Measurements from ENCODE around the gene ZBBX. TPM values are rescaled to one million over a fixed set of nuclear protein-coding genes. Genes with fewer than 3 reads are reported as not detected.

The ZBBX gene
- total RNA-seq, 4 donors from 2014 or later: 0.52 to 8.8 (median 1.9) TPM

DNA sequence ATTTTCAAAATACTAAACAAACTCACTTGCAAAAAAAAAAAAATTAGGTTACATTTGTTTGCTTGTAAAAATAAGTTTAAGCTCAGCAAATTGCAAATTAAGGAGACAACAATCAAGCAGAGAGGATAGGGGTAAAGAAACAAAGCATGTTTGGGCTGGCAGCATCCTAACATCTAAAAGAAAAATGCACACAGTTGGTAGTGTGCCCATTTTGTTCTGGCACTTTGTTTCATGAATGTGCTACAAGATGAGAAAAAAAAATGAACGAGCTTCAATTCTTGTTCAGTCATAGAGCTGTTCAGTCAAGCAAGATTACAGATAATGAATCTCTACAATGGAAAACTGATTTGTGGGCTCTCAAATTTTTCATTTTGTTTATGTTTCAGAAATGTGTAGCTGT lies 17.7 kb upstream of the ZBBX start:
- no peak for DNase-seq
- no peaks in the 10 kb centered on the region for H3K36me3 ChIP-seq
- no peak overlapping the region for H3K4me3 ChIP-seq
- peaks cover 0 to 3% of the 10 kb centered on the region in 2 donors for H3K27me3 ChIP-seq
- no peaks in the 10 kb centered on the region for H3K4me1 ChIP-seq
- TF ChIP-seq, protein P1, sequence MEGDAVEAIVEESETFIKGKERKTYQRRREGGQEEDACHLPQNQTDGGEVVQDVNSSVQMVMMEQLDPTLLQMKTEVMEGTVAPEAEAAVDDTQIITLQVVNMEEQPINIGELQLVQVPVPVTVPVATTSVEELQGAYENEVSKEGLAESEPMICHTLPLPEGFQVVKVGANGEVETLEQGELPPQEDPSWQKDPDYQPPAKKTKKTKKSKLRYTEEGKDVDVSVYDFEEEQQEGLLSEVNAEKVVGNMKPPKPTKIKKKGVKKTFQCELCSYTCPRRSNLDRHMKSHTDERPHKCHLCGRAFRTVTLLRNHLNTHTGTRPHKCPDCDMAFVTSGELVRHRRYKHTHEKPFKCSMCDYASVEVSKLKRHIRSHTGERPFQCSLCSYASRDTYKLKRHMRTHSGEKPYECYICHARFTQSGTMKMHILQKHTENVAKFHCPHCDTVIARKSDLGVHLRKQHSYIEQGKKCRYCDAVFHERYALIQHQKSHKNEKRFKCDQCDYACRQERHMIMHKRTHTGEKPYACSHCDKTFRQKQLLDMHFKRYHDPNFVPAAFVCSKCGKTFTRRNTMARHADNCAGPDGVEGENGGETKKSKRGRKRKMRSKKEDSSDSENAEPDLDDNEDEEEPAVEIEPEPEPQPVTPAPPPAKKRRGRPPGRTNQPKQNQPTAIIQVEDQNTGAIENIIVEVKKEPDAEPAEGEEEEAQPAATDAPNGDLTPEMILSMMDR (IDR thresholded peaks at IDR 0.05): no peak
- TF ChIP-seq POLR2A (IDR thresholded peaks at IDR 0.05): no peak
- intact Hi-C loops (cut with DNase I; ENCODE audit: low total_unique reads): no loop called here
- H3K9me3 ChIP-seq: no peaks in the 10 kb centered on the region
- H3K27ac ChIP-seq: no peak overlapping the region

DNA sequence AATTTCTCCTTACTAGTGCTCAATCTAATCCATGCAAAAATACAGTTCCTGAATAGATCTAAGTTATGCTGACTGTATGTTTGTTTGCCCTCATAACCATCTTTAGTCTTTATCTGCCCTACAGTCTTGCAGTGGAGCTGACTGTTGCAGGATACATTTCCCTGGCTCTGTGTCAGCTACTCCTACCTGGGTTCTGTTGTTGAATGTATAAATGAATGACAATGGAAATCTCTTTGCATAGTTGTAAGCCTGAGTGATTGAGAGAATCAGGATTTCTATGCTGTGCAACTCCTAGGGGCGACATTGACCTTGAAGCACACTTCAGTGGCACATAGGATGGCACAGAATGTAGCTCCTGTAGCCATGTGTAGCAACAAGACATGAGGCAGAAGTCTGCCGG lies 16.0 kb upstream of the ZBBX start:
- H3K27ac ChIP-seq: no peak overlapping the region
- no peak for TF ChIP-seq POLR2A (IDR thresholded peaks at IDR 0.05)
- TF ChIP-seq, protein P1 (IDR thresholded peaks at IDR 0.05): no peak
- DNase-seq: no peak
- intact Hi-C loops (cut with DNase I; ENCODE audit: low total_unique reads): no loop called here
- no peaks in the 10 kb centered on the region for H3K9me3 ChIP-seq
- peaks cover 0 to 3% of the 10 kb centered on the region in 2 donors for H3K27me3 ChIP-seq
- no peak overlapping the region for H3K4me3 ChIP-seq
- H3K36me3 ChIP-seq: no peaks in the 10 kb centered on the region
- no peaks in the 10 kb centered on the region for H3K4me1 ChIP-seq

DNA sequence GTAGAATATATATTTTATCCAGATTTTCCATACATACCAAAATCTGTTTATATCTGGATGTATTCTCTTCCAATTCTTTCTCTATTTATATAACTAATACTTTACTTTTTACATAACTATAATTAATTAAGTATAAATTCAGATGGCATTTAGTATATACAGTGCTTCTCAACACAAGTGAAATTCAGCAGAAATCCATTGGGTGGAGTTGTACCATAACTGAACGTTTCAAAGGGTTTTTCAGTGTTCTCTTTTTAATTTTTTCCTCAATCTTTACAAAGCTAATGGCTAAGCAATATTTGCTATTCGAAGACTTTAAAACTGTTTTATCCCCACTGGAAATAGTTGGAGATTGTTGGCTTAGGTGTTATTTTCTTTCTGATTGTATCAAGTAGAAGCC lies 13.9 kb upstream of the ZBBX start:
- TF ChIP-seq, protein P1 (IDR thresholded peaks at IDR 0.05): no peak
- no peak for TF ChIP-seq POLR2A (IDR thresholded peaks at IDR 0.05)
- no peak for DNase-seq
- Histone ChIP-seq H3K4me3 (no peak overlapping the region), H3K9me3 (no peaks in the 10 kb centered on the region), H3K27me3 (peaks cover 0 to 3% of the 10 kb centered on the region in 2 donors), H3K27ac (no peak overlapping the region), H3K36me3 (no peaks in the 10 kb centered on the region), H3K4me1 (no peaks in the 10 kb centered on the region)
- intact Hi-C loops (cut with DNase I; ENCODE audit: low total_unique reads): no loop called here

DNA sequence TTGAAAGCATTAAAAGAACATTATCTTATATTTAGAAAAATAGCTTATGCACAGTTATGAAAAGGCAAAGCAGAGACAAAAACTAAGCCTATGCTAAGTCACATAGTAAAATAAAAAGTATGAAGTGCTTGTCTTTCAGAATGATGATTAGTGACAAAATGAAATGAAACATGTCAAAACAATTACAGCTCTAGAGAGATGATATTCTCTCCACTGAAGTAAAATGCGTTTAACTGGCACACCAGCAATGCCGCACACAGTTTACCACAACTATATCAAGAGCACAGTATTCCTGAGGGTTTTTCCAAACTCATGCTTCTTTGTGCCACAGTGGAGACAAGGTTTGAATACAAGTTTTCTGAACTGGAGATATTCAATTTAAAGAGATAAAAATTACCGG lies 2.1 kb upstream of the ZBBX start:
- Histone ChIP-seq H3K27ac (no peak overlapping the region), H3K27me3 (no peaks in the 10 kb centered on the region), H3K36me3 (no peaks in the 10 kb centered on the region), H3K9me3 (no peaks in the 10 kb centered on the region), H3K4me1 (no peaks in the 10 kb centered on the region), H3K4me3 (no peak overlapping the region)
- intact Hi-C loops (cut with DNase I; ENCODE audit: low total_unique reads): no loop called here
- no peak for DNase-seq
- TF ChIP-seq POLR2A (IDR thresholded peaks at IDR 0.05): no peak
- TF ChIP-seq, protein P1 (IDR thresholded peaks at IDR 0.05): no peak

DNA sequence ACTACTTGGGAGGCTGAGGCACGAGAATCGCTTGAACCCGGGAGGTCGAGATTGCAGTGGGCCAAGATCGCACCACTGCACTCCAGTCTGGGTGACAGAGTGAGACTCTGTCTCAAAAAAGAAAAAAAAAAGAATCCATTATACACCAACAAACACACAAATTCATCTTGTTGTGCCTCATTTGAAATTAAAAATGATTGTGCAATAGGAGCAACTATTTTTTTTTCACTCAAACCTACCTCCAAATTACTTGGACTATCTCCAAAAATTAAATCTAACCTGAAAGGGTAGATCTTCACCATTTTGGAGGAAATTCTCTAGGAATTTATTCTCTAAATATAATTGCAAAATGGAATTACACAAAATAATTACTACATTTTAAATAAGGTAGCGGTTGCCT lies 4.6 kb downstream of the ZBBX start:
- no peak overlapping the region for H3K27ac ChIP-seq
- no peak for DNase-seq
- H3K36me3 ChIP-seq: no peaks in the 10 kb centered on the region
- TF ChIP-seq, protein P1 (IDR thresholded peaks at IDR 0.05): no peak
- no peak for TF ChIP-seq POLR2A (IDR thresholded peaks at IDR 0.05)
- intact Hi-C loops (cut with DNase I; ENCODE audit: low total_unique reads): no loop called here
- H3K9me3 ChIP-seq: no peaks in the 10 kb centered on the region
- H3K27me3 ChIP-seq: no peaks in the 10 kb centered on the region
- H3K4me3 ChIP-seq: no peak overlapping the region
- no peaks in the 10 kb centered on the region for H3K4me1 ChIP-seq
